GM19240 (cell line): ENCODE data around the gene SFMBT1.
"Not testable (repeated sequence)": the region's sequence is repeated elsewhere in the genome, so short reads cannot be mapped to it uniquely, and the experiment has no call there.

ENCODE experiments used
- DNase-seq: peaks from one replicate; pipeline ENCODE4 v3.0.0; 2011; ENCODE audit warnings: low spot score; ENCODE audit not compliant: insufficient read length

Gene SFMBT1

DNA sequence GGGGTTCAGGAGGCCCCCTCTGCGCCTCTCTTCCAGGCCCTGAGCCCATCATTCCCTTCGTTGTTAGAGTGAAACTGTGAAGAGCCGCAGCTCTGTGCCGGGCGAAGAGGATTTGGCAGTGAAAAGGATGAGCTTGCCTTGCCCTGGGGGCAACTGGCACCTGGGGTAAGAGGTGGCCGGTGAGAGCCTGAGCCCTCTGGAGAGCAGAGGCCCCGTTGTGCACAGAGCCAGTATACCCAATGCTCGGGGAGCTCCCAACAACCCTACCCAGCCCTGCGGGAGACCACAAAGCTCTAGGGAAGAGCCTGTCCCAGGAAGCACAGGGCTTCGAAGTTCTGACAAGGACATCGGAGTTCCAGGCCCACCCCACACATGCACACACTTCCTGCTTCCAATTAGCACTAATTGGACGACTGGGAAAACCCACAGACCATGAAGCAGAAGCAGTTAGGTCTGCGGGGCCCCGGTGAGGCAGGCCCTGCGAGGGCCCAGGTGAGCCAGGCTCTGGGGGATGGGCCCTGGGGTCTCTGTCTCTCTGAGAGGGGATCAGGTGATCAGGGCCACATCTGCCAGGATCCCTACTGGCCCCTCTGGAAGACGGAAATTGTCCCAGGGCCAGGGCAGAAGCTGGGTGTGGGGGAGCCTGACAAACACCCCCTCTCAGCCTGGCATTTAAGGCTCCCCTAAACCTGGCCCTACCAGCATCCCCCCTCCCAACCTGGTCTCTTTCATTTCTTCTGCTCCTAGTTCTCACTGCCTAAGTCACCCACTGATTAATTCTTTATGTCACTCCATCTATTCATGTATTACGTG is 27.9 kb upstream of the SFMBT1 start:
- no peak for DNase-seq

DNA sequence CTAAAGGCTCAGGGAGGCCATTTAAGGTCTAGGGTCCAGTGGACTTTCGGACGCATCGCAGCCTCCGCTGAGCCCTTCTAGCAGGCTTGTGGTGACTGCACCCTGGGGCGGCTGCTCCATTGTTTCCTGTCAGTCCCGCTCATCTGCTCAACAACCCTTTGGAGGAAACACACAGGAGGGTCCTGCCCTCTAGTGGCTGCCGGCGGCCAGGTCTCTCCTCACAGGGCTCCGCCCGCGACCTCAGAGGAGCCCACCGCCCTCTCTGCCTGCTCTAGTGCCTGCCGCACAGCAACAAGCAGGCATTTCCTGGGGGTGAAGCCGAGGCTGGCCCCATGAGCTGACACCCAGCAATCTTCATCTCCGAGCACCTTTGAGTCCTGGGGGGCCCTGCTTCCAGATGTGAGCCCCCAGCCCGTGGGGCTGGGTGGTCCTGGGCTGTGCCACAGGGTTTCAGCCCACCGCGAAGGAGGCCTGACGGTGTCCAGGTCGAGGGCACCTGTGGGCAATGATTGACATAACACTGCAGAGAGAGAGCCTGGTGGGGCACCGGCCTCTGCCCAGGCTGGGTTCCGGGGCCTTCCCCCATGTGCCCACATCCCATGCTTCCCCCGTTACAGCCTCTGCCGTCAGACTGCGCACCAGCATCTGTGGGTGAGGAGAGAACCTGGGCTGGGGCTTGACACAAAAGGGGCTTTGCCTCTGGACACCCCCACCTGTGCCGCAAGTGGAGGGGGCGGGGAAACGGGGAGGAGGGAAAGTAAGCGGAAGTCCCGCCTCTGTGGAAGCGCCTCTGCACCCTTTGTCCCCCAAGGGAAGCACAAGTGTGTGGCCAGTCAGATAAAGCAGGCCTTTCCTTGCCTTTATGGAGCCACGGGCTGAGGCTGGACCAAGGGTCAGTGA is 27.0 kb upstream of the SFMBT1 start:
- DNase-seq, result peak; percentile 80

DNA sequence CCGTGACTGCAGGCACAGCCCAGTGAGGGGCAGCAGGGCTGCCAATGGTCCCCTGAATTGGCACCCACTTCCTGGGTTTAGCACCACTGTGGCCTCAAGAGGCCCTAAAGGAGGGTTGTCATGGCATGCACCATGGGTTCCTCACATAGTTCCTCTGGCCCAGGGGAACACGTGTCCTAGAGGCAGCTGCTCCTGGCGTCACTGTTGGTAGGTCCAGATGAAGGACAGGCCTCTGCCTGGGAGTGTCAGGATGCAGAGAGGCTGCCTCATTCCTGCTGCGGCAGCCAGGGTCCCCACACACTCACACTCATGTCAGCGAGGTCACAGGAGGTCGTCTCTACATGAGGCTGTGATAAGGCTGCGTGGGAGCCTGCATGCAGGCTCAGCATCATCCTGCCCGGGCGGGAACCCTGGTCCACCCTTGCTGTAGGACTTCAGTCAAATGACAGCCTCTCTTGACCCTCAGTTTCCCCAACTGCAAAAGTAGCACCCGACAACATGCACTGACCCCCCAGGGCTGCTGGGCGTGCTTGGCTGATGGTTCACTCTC is 26.1 kb upstream of the SFMBT1 start:
- DNase-seq, result no peak

DNA sequence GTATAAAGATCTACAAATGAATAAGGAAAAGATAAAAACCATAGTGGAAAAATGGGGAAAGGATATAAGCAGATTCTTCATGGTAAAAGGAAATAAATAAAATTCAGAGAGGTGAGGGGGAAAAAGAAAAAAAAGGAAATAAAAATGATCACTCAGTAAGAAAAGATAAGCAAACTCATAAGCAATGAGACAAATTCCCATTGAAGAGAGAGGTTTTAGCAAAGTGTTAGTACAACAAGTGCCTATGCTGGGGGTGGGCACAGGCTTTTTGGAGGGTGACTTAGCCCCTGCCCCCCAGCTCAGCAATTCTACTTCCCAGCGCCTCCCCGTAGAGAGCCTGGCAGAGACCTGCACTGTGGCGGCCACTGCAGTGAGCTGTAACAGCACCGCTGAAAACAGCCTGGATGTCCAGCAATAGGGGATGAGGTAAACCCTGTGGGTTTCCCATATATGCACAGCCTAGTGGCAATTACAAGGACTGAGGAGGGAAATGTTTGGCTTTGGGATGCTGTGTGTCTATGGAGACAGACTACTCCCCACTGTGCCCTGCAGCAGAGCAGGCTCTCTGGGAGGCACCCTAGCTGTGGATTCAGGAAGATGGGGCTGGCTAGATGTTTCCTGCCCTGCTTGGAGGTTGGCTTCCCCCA is 23.7 kb upstream of the SFMBT1 start:
- no peak for DNase-seq

DNA sequence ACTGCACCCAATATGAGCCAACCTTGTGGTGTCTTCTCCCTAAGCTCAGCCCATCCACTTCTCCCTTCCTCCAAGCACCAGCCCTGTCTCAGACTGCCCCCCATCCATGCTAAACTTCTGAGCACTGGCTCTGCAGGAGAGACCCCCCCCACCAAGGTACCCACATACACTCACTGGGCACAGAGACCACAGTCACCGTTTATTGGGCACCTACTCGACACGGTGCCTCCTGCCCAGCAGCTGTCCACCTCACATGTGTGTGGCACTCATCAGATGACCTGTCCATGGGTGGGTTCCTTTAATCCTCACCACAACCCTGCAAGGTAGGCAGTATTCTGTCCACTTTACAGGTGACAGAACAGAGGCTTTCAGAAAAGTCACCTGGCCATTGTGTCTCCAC is 22.3 kb upstream of the SFMBT1 start:
- DNase-seq, result no peak

DNA sequence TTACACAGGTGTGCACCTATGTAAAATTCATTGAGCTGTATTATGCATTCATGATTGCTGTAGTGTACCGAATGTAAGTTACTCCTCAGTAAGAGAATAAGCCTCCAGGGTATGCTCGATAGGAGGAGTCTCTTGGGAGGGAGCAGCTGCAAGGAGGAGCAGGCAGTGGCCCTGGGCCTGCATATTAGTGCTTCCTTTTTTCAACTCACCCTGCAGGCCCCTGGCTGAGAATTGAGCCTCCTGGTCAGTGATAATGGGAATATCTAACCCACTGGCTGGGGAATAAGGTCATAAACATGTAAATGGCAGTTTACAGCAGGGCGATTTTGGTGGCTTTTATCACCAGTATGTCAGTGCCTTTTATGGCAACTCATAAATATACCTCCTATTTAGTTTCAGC is 21.7 kb upstream of the SFMBT1 start:
- DNase-seq, result no peak

DNA sequence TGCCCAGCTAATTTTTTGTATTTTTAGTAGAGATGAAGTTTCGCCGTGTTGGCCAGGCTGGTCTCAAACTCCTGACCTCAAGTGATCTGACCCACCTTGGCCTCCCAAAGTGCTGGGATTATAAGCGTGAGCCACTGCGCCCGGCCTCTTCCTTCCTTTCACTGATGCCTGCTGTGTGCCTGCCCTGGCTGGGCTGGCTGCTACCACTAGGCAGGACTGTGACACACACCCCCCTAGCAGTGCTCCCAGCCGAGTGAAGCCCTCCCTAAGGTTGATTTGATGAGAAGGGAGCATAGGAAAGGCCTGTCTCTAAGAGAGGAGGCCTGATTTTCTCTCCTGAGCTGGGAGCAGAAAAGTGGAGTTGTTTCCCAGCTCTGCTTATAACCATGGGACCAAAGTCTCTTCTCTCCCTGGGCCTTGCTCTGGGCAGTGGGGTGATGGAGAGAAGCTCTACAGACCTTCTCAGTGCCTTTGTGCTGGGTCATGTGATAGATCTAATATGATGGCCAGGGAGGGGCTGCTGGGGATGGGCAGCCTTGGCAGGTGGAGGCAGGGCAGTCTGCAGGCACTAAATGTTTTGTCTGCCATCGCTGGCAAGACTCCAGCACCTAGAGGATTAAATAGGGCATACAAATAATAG is 20.1 kb upstream of the SFMBT1 start:
- DNase-seq, result no peak

DNA sequence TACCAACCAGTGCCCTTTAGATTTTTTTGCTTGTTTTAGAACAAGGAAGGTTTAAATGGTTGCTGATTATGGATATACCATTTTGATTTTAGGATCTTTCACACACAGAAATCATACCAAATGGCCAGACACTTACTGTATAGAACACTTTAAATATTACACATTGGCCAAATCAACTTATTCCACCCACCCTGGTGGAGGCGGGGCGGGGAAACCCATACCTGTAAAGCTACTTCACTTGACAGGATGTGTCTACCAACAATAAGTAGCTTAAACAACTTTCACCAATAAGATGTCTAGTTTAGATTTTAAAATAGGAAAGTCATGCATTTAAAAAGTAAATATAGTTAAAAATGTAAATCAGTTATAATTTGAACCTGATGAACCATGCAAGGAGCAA is 17.0 kb upstream of the SFMBT1 start:
- no peak for DNase-seq

DNA sequence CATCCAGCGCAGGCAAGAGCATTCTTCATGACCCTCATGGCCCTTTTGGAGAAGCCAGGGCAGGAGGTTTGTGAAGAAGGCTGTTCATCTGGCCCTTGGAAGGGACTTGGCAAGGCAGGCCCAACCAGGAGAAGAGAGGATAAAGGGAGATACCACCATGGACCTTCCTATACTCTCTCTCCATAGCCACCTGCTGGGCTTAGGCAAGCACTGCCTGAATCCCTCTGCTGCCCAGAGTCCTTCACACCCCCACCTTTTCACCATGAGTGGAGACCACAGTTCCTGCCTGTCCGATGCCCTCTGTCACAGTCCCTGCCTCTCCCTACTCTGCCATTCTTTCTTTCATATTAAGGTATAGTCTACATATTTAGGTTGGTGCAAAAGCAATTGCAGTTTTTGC is 10.6 kb upstream of the SFMBT1 start:
- DNase-seq, result no peak

DNA sequence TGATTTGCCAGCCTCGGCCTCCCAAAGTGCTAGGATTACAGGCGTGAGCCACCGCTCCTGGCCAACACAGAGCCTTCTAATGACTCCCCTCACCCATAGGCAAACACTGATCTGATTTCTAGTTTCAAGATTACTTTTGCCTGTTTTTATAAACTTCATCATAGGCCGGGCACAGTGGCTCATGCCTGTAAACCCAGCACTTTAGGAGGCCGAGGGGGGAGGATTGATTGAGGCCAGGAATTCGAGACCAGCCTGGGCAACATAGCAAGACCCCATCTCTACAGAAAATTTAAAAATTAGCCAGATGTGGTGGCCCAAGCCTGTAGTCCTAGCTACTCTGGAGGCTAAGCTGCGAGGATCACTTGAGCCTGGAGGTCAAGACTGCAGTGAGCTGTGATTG is 8.4 kb upstream of the SFMBT1 start:
- not testable (repeated sequence) for DNase-seq

DNA sequence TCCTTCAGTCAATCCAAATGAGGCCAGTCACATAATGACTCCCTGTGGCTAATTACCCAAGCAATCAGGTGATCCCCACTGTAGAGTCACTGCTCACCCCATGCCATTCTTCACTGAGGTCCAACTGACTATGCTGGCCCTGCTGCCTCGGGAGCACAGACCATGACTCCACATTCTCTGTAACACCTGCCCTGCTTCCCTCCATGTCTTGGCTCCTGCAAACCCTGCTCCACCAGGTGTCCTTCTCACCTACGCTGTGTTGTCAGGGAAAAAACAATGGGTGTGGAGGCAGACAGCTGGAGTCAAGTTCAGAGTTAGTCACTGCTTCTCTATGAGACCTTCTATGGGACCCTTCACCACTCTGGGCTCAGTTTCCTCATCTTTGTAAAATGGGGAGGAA is 6.1 kb upstream of the SFMBT1 start:
- no peak for DNase-seq

DNA sequence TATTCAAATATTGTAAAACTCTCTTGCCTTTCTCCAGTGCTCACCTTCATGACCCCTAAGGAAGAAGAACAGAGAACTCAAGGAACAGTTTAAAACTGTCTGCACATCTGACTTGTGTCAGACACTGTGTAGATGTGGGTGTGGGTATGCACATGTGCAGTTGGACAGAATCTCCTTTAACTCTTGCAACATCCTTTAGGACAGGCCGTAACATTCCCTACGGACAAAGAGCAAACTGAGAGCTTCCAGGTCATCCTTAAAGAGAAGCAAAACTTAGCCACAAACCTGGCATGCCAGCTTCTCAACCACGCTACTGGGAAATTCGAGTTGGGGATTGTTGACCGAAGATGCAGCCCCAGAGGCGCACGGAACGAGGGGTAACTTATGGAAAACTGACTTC is 4.1 kb upstream of the SFMBT1 start:
- DNase-seq, result no peak

DNA sequence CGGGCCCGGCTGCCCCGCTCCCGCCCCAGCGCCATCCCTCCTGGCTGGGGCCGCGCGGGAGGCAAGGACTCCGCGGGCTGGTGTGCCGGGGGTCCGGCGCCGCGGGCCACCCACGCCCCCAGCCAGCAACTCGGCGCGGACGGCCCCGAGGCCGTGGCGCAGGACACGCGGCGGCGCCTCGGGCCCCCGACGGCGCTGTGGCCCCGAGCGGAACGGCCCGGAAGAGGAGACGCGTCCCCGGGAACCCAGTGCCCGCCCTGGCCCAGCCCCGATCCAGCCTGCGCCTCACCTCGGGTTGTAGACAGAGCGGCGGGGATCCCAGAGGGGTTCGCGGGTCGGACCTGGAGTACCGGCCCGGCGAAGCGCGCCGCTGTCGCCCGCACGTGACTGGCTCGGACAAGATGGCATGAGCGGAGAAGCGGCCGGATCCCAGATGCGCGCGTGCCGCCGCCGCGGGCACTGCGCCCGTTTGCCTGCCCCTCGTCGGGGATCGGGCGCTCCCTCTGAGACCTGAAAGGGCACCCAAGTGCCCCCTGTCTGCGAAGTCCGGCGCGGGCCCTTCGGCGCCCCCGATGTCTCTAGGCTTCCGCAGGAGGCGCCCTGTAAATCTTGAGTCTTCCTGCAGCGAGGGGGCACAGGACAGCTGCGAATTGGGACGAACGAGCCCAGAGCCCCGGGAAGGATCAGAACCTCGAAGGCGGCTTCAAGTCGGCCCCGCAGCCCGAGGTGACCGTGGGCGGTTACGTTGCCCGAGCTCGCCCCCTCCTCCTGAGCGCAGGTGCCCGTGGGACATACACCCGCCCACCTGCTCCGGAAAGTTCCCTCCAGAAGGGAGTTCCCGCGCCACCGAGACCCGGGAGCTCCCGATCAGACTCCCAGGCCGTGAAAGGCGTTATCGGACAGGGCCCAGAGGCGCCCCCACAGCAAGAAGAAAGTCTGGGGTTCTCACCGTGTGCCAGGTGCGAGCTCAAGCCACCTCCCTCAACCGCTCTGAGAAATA is 598 bp upstream of the SFMBT1 start:
- peak; percentile 38 for DNase-seq

DNA sequence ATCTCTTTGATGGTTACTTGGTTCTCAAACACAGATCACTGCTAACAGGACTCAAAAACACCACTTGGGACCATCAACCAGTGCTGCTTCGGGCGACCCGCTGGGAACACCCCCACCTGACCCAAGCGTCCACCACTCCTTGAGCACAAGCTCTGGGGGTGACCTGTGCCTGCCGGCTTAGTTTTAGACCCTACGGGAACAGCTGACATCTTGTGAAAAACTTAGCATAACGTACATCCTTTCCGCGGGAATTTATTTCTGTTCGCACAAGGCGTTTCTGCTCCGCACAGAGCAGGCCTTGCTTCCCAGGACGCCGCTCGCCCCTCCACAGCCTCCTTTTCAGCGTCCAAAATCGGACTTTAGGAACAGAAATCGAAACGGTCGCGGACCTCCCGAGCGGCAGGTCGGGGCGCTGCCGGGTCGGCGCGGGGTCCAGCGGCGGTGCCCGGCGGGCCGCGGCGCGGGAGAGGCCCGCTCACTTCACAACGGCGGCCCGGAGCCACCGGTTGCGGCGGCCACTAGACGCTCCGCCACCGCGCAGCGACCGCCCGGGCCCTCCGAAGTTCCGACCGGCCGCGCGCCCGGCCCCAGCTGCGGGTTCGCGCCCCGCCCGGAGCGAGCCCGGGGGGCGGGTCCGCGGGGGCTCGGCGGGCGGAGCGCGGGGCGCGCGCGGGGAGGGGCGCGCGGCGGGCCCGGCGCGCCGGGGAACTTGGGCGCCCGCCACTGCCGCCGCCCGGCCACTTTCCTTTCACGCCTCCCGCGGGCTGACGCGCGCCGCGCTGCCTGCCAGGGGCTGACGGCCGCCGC is 959 bp downstream of the SFMBT1 start:
- DNase-seq, result peak; percentile 87

DNA sequence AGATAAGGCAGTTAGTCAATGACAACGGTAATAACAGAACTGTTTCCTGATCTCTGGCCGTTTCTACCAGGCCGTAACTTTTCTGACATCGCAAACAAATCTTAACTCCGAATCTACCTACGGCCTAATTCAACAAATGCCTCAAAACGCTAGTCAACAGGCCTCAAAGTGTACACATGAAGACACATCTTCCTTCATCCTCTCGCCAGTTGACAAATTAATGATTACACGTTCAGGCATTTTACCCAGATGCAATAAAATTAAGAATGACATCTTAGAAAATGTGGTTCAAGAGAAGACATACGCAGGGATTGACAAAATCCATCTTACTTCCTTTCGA is 1.5 kb downstream of the SFMBT1 start:
- DNase-seq, result no peak

DNA sequence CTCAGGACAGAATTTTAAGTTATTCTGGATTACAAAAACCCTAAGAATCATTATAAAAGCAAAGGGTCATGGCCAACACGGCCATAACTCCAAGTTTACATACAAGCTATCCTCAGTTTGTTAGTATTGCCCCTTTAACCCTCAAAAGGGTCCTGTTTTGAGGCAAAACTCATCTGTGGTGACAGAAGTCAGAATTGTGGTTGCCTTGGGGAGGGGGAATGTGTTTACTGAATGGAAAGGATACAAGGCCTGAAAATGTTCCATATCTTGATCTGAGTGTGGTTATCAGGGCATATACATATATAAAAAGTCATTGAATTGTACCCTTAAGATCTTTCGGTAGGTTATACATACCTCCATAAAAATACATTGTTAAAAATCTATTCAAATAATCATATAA is 2.1 kb downstream of the SFMBT1 start:
- no peak for DNase-seq

DNA sequence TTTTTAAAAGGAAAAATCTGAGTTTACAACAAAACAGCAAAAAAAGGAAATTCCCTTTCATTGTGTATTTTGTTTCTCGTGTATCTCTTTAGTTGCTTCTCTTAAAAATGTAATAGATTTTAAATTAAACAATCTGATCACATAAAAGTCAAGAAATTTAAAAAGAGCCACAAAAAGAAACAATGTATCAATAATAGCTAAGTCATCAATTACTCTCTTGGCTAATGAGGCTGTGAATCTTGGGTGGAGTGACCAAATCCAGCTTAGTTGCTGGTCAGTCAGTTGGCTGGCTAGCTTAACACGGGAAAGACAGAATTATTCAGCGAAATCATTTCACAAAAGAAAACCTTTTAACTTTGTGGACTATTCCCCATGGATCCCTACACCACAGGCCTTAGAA is 3.2 kb downstream of the SFMBT1 start:
- DNase-seq, result no peak

DNA sequence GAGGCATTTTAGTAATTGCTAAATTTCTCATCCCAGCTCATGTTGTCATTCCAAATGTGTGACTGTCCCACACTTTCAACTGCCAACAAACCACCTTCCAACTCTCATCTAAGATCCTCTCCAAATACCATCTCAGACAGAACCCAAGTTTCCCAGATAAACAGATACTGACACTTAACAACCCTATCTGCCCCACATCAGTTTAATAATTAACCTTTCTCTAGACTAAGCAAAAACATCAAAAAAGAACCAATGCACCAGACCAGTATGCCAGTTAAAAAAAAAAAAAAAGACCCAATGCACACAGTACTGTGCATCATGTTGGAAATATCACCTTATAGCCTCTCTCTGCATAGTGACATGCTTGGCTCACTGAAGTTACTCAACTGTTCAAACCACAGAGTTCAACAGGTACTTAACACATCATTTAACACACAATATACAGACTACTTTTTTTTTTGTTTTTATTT is 5.5 kb downstream of the SFMBT1 start:
- no peak for DNase-seq

DNA sequence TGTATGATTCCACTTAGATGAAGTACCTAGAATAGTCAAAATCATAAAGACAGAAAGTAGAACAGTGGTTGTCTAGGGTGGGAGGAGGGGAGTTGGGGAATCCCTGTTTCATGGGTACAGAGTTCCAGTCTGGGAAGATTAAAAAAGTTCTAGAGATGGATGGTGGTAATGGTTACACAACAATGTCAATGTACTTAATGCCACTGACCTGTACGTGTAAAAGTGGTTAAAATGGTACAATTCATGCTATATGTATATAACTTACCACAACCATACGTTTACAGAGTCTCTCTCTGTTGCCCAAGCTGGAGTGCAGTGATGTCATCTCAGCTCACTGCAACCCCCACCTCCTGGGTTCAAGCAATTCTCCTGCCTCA is 6.5 kb downstream of the SFMBT1 start:
- DNase-seq, result no peak
